Fibroblast of mammary gland (primary cell): ENCODE results near the gene MAP1LC3B.
A peak's percentile ranks its signal among the peaks of the same experiment; 100 is the strongest.

Experiments
- DNase-seq: peaks from one replicate; pipeline ENCODE4 v3.0.0-alpha.2; 2010; ENCODE audit warnings: low read depth
- H3K4me3 ChIP-seq: 2 replicates; pipeline ENCODE4 v1.5.1; 2011; ENCODE audit warnings: low read depth, mild to moderate bottlenecking, low read length, moderate library complexity; ENCODE audit not compliant: control insufficient read depth
- CTCF ChIP-seq: conservative IDR thresholded peaks from 2 replicates; pipeline ENCODE4 v1.5.1; 2011; ENCODE audit warnings: low read depth, low read length, inconsistent platforms; ENCODE audit not compliant: control insufficient read depth, insufficient read depth

The MAP1LC3B gene

GRCh38 chr16:87404764-87405625, 12.9 kb downstream of the MAP1LC3B start:
- DNase-seq = no peak
- no peak for TF ChIP-seq CTCF
- no peak overlapping the region for H3K4me3 ChIP-seq

DNA sequence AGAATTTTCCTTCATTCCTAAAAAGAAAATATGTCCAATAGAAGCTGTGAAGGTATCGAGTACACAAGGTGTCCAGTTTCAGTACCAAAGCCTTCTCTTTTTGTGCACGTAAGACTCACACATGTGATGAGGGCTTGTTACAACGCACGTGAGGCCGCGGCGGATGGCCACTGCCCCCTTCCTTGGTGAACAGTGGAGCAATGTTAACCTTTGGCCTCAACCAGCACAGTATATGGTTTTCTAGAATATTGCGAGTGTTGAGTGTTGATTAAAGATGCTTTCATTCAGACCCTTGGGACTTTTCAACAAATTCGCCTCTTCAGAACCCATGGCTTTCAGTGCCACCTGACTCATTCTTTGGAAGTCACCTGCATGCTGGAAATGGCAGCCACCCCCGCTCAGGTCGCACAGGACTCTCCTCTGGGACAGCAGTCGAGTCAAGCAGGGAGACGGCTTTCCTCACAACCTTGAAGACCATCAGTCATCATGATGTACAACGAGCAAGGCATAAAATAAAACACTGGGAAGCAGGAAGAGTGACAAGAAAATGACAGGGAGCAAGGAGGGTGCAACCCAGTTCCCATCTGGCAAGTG, 14.5 kb downstream of the MAP1LC3B start:
- H3K4me3 ChIP-seq = no peak overlapping the region
- DNase-seq = no peak
- no peak for TF ChIP-seq CTCF

GRCh38 chr16:87407511-87408112, 15.5 kb downstream of the MAP1LC3B start:
- DNase-seq = peak; percentile 35
- TF ChIP-seq CTCF = no peak
- no peak overlapping the region for H3K4me3 ChIP-seq

- TF ChIP-seq CTCF = no peak
- no peak overlapping the region for H3K4me3 ChIP-seq
- no peak for DNase-seq
Measured at GRCh38 chr16:87409153-87409552, 17.0 kb downstream of the MAP1LC3B start.

- no peak for TF ChIP-seq CTCF
Measured at GRCh38 chr16:87409781-87410180, 17.6 kb downstream of the MAP1LC3B start.

GRCh38 chr16:87410530-87410929, 18.4 kb downstream of the MAP1LC3B start:
- no peak for DNase-seq
- TF ChIP-seq CTCF = no peak

More at GRCh38 chr16:87409781-87410180, 17.6 kb downstream of the MAP1LC3B start:
- no peak for DNase-seq
- H3K4me3 ChIP-seq = no peak overlapping the region

More at GRCh38 chr16:87410530-87410929, 18.4 kb downstream of the MAP1LC3B start:
- H3K4me3 ChIP-seq = no peak overlapping the region
